Effector CD4-positive, alpha-beta T cell (primary cell): ENCODE measurements around the gene FOXC1.

Experiments
- DNase-seq: peaks from one replicate; pipeline ENCODE4 v3.0.0-alpha.2; 2020

The FOXC1 gene

GRCh38 chr6:1612974-1613306 lies 3.2 kb downstream of the FOXC1 start:
- no peak for DNase-seq

DNA sequence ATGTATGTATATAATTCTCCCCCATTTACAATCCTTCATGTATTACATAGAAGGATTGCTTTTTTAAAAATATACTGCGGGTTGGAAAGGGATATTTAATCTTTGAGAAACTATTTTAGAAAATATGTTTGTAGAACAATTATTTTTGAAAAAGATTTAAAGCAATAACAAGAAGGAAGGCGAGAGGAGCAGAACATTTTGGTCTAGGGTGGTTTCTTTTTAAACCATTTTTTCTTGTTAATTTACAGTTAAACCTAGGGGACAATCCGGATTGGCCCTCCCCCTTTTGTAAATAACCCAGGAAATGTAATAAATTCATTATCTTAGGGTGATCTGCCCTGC lies 3.6 kb downstream of the FOXC1 start:
- no peak for DNase-seq

DNA sequence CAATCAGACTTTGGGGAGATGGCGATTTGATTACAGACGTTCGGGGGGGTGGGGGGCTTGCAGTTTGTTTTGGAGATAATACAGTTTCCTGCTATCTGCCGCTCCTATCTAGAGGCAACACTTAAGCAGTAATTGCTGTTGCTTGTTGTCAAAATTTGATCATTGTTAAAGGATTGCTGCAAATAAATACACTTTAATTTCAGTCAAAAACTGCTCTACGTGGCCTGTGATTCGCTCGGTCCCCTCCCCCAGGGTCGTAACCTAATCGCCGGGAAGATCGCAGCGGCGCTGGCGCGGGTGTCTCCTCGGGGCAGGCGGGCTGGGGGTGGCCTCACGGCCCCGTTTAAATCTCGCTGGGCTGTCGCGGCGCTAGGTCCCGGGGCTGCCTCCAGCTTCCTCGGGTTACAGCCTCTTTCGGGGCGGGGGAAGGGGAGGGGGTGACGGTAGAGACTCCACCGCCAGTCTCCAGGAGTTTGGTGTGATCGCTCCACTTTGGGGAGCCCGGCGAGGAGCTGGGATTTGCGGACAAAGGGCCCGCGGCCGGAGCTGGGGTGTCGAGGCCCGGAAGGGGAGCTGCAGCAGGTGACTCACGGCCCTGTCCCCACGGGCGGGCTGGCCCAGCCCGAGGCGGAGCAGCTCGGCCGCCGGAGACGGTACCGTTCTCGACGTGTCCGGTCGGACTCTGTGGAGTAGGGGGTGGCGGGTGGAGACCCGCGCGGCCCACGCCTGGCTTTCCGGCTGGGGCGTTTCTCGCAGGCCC lies 4.2 kb downstream of the FOXC1 start:
- no peak for DNase-seq

- no peak for DNase-seq
Observed at GRCh38 chr6:1614448-1615150, 4.9 kb downstream of the FOXC1 start.

GRCh38 chr6:1615151-1615852 lies 5.6 kb downstream of the FOXC1 start:
- DNase-seq = no peak

GRCh38 chr6:1615853-1616420 lies 6.2 kb downstream of the FOXC1 start:
- DNase-seq = no peak

- no peak for DNase-seq
Observed at GRCh38 chr6:1616701-1617463, 7.2 kb downstream of the FOXC1 start.

- DNase-seq = no peak
Observed at GRCh38 chr6:1617466-1618310, 8.0 kb downstream of the FOXC1 start.

DNA sequence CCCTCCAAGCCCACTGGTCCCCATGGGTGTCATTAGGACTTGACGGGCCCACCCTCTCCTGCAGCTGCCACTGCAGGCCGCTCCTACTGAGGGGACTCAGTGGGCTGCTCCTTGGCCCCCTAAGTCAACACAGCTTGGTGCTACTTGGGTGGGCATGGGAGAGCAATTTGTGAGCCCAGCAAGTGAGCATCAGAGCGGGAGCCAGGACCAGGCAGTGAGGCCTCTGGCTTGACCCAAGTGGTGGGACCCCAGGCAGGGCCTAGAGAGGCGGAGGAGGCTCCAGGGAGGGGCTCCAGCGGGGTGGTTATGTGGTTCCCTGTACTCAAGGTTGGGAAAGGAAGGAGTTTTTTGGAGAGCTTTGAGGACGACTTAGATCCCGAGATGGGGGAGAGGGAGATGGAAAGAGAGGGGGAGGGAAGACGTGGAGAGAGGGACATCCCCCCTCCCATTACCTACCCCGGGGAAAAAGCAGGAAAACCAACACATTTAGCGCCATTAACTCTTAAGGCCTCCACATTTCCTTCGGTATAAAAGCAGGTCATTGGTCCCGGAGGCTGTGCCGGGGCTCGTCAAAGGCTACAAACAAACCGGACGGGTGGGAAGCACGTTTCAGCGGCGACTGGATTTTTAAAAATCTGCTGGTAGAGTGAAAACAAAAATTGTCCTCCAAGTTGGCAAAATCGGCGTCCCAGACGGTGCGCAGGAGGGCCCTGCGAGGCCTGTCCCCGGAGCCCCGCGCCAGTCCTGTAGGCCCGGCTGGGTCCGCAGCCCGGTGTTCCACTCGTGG lies 8.8 kb downstream of the FOXC1 start:
- no peak for DNase-seq

DNA sequence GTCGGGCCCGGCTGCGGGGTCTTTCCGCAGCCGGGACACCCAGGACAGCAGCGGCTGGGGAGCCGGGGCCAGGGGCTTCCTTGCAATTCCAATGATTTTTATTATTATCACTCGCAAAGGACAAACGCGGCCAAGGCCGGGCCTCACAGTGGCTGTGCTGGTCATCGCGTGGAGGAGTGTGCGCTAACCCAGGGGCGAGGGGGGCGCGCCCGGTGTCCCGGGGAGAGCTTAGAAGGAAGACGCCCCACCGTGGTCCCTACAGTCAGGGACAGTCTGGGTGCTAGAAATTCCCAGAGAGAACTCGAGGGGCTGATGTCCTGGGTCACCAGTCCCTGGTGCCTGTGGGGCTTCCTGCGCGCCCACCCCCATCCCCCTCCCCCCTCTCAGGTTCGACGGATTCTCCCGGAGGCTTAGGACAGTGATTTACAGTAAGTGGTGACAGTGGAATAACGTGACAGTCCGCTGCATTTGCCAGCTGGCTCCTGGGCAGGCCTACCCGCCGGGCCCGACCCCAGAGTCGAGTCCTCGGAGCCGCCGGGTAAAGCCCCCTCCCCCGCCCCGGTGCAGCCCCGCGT lies 9.5 kb downstream of the FOXC1 start:
- no peak for DNase-seq

DNA sequence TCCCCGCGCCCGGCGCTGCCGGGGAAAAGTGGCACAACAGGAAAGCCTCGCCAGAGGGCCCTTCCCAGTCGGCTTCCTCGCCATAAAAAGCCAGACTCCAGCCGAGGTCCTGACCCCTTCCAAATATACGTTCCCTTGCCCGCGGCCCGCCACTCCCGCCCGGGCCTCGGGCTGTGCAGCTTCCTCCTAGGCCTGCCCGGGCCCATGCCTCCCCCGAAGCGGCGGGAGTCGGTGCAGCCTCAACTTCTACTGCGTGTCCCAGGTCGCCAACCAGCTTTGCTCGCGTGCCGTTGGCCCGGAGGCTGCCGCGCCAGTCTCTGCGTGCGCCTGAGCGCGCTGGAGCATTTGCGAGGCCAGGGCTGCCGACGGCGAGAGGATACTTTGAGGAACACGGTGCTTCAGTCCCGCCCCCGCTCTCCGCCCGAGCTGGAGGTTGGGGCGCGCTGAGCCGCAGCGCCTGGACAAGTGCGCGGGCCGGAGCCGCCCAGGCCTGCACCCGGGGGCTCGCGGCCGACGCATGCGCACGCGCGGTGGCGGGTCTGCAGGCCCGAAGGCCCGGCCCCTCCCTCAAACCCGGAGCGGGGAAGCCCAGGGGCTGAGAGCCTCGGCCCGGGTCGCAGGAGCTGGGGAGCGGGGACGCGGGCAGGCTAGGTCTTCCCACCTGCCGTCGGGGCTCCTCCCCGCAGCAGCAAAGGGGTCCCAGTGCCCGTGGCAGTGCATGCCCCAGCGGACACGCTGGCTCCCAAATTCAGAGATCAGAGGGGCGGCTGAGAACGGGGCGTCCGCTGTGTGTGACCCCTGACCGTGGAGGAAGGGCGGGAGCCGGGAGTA lies 10.2 kb downstream of the FOXC1 start:
- no peak for DNase-seq

DNA sequence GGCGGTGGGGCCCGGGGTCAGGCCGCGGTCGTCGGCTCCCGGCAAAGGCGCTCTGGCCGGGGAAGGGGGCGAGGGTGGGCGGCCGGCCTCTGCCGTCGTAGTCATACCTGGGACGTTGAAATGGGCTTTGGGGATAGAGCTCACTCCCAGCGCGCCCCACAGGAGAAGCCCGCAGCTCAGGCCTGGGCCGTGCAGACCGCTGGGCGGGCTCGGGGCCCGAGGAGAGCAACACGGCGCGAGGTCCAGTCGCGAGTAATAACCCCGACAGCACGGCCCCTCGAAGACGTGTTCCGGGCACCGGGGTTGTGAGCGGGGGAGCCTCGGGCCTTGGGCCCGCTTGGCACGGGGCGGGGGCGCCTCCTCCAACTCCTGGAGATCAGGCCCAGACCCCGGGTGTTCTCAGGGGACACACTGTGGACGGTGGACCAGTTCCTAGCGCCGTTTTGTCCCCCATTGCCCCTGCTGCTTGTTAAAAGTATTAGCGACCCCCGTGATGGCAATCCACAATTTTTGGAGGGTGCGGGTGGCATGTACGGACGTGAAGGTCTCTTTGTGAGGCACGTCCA lies 10.9 kb downstream of the FOXC1 start:
- DNase-seq = no peak

DNA sequence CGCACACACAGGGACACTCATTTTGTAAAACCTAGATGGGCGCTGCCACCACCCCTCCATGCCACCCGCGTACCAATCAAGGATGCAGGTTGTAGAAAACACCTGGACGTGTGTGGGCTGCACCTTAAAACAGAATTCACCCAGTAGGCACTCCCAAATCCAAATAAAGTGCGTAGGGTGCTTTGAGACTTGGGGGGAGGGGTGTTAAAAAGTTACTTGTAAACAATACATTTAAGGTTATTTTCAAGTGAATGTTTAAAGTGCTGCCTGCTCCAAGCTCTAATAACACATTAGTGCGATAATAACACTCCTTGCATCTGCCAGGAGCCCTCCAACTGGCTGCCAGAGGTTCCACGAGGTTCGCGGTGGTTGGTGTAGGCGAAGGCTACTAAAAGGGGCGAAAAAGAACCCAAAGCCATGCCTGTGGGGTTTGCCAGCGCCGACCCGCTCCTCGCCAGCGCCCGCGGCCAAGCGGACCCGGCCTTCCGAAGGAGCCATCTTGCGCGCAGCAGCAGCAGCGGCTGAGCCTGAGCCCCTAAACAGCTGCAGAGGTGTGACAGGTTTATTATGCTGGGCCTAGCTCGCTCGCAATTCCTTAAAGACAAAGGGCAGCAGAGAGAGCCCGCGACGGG lies 11.5 kb downstream of the FOXC1 start:
- DNase-seq = no peak

- DNase-seq = no peak
Observed at GRCh38 chr6:1622220-1622850, 12.6 kb downstream of the FOXC1 start.

DNA sequence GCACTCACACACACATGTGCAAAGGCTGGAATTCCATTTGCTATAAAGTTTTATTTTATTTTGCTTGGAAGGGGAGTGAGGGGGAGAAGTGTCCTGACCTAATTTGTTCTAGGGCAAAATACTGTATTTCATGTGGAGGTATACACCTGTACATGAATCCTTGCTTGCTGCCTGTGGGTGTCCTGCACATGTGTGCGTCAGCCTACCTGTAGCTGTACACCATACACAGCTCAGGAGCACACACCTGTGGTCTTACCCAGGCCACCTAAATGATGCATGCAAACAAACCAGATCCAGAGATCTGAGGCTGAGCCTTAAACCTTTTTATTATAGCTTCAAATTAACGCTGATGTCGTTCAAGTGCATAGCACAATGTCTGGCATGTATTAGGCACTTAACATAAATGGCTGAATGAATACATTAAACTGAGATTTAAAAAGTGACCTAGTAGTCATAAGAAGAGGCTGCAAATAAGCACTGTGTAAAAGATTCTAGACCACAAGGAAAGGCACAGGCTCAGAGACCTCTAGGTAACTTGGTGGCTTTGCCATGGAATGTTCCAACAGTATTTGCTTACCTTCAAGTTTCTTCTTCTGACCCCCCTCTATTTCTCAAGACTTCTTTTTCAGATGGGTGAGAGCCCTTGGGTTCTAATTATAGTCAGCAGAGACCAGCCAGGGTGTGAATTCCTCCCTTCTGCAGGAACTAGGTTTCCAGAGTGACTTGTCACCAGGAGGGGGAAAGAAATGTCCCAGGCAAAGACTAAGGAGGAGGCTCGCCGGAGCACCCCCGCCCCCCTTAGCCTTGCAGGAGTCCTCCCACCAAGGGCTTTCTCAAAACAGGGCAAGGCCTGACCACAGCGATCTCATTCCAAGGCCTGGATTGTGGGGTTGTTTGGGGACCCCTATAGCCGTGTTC lies 13.4 kb downstream of the FOXC1 start:
- DNase-seq = no peak

GRCh38 chr6:1623769-1624057 lies 14.0 kb downstream of the FOXC1 start:
- DNase-seq = no peak

DNA sequence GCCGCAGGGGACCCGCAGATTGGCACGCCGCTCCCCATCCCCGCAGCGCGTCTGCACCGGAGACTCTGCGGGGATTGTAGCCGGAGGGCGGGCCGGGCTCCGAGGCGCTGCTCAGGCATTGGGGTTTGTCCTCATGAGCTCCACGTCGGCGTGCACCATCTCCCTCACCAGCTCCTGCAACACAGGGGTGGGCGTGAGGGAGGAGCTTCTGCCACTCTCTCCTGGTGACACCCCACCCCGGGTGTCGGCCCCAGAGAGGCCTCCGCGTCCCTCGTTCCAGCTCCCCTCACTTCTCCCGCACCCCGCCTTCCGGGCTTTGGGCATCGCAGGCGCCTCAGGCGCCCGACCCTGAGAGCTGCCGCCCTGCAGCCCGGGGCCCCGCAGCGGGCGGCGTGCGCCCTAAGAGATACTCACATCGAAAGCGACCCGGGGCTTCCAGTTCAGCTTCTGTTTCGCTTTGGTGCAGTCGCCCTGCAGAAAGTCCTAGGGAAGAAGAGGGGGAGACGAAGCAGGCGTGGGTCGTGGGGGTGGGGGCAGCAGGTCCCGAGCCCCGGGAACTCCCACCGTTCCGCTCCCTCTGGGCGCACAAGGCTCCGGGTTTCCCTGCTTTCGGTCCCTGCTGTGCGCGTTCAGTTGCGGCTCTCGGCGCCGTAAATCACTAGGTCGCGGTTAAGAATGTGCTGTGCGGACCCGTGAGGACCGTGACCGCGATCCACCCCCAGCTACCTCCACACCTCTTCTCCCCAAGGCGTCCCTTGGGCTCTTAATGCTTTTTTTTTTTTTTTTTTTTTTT lies 14.5 kb downstream of the FOXC1 start:
- DNase-seq = no peak
